IPS-18c (cell line): ENCODE results near the gene SDK1.
"Not testable (repeated sequence)": the region's sequence is repeated elsewhere in the genome, so short reads cannot be mapped to it uniquely, and the experiment has no call there.

Source experiments
- H3K4me3 ChIP-seq: 2 replicates; pipeline ENCODE4 v1.7.0; 2013; ENCODE audit warnings: low read depth, mild to moderate bottlenecking, low read length, moderate library complexity; ENCODE audit not compliant: insufficient read depth
- H3K9me3 ChIP-seq: one replicate; pipeline ENCODE4 v1.6.1; 2013; ENCODE audit warnings: mild to moderate bottlenecking, low read length, moderate library complexity; ENCODE audit not compliant: control insufficient read depth, insufficient read depth

SDK1 gene

GRCh38 chr7:4257146-4258111 lies 956.4 kb downstream of the SDK1 start:
- Histone ChIP-seq H3K4me3 (no peak overlapping the region), H3K9me3 (no peaks in the 10 kb centered on the region)

- not testable (repeated sequence) for H3K4me3 ChIP-seq, H3K9me3 ChIP-seq
Measured at GRCh38 chr7:4260116-4260515, 959.1 kb downstream of the SDK1 start.

- Histone ChIP-seq H3K4me3 (no peak overlapping the region), H3K9me3 (no peaks in the 10 kb centered on the region)
Measured at GRCh38 chr7:4260867-4261600, 960.0 kb downstream of the SDK1 start.

GRCh38 chr7:4261601-4261960 lies 960.5 kb downstream of the SDK1 start:
- no peaks in the 10 kb centered on the region for H3K9me3 ChIP-seq
- no peak overlapping the region for H3K4me3 ChIP-seq

DNA sequence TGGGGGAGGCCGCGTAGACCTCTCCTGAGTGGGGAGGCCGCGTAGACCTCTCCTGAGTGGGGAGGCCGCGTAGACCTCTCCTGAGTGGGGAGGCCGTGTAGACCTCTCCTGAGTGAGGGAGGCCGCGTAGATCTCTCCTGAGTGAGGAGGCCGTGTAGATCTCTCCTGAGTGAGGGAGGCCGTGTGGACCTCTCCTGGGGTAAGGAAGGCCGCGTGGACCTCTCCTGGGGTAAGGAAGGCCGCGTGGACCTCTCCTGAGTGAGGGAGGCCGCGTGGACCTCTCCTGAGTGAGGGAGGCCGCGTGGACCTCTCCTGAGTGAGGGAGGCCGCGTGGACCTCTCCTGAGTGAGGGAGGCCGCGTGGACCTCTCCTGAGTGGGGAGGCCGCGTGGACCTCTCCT lies 963.2 kb downstream of the SDK1 start:
- not testable (repeated sequence) for H3K4me3 ChIP-seq, H3K9me3 ChIP-seq

GRCh38 chr7:4265066-4265465 lies 964.0 kb downstream of the SDK1 start:
- H3K4me3 ChIP-seq, result no peak overlapping the region
- no peaks in the 10 kb centered on the region for H3K9me3 ChIP-seq

- no peak overlapping the region for H3K4me3 ChIP-seq
- H3K9me3 ChIP-seq, result no peaks in the 10 kb centered on the region
Measured at GRCh38 chr7:4265676-4266075, 964.6 kb downstream of the SDK1 start.

DNA sequence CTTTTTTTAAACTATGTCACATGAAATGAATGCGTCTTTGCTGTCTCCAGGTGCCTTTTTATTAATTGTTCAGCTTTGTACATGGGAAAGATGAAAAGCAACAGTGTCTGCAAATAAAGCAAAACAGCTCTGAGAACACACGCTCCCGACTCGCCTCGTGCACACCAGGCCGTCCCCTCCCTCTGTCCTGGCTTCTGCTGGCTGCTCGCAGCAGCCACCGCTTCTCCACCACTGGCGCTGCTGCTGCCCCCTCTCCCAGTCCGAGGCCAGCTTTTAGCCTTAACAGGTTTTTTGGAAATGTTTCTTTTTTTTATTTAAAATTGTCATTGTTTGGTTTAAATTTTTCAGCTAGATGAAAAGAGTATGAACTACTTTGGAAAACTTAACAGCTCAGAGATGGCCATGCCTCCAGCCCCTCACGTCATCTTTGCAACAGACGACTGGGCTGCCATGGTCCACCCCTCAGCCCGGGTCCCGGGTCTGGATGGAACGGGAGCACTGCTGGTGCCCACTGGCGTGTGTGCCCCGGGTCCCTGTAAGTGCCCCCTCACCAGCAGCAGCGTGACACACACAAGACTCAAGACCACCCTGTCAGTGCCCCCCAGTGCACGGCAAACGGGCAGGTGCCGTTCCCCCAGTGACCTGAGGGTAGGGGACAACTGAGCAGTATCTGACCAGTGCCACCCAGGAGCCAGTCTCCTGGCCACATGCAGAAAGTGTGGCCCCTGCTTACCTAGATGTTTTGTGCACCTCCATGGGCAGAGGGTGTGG lies 965.4 kb downstream of the SDK1 start:
- no peak overlapping the region for H3K4me3 ChIP-seq
- no peaks in the 10 kb centered on the region for H3K9me3 ChIP-seq

GRCh38 chr7:4267341-4268039 lies 966.4 kb downstream of the SDK1 start:
- no peaks in the 10 kb centered on the region for H3K9me3 ChIP-seq
- H3K4me3 ChIP-seq, result no peak overlapping the region

DNA sequence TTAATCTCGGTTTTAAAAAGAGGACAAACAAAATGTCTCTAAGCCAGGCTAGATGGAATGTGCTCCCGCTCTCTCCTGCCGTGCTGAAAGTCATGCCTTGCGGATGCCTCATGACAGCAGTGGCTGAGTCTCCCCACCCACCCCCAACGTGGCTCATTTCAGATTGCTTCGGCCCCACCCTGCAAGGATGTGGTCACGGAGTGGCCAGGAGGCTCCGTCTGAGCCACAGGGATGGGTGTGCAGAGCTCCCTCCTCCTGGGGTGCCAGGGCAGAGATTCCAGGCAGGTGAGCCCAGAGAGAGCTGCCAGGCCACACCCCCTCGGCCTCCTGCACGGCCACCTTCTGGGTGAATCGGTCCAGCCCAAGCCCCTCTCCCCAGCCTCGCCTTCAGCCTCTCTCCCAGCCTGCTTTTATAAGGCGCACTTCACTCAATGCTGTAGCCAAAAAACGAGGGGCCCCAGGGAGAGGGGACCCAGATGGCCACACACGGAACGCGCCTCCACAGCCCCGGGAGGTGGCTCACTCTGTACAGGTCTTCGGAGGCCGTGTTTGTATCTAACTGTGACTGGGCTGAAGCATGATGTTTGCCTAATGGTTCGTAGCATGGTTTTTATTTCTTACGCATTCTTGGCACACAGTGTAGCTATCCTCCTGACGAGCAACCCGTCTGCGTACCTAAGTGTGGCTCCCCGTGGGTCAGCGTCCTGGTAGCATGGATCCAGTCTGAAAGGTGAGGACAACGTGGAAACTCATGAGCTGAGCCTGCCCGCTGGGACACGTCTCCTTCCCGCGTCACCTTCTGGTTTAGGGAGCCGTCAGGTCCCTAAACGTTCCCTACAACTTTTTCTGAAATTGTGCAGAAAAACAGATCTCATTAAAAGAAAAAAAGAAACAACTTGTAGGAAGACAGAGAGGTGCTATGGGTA lies 967.3 kb downstream of the SDK1 start:
- Histone ChIP-seq H3K4me3 (no peak overlapping the region), H3K9me3 (no peaks in the 10 kb centered on the region)

DNA sequence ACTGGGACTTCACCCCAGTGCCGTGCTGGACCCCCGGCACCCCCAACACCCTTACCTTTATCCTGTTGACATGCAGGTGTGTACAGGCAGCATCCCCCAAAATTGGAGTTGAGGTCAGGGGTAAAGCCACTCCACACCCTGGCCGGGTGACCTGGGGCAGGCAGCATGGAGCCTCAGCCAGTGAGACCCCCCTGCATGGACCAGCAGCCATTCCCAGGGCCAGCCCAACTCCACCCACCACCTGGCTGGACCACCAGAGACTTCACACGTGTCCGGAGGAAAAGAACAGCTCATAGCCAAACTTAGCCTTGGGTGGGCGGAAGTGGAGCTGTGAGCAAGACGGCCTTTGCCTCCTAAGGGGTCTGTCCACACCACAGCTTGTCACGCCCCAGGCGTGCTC lies 968.0 kb downstream of the SDK1 start:
- no peak overlapping the region for H3K4me3 ChIP-seq
- H3K9me3 ChIP-seq, result no peaks in the 10 kb centered on the region

DNA sequence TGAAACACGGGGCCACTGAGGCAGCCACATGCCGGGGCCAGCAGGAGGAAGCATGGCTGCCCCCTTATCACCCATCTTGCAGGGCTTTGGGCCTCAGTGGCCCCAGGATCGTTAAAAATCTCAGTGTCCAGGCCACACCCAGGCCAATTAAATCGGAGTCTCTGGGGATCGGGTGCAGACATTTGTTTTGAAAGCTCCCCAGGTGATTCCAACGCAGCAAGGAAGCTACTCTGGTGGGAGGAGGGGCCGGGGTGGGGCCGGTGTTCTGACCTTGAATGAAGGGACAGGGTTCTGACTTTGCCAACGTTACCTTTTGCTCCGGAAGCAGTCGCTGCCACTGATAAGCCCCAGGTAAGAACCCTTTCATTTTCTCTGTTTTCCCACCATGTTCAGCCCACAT lies 968.7 kb downstream of the SDK1 start:
- Histone ChIP-seq H3K4me3 (no peak overlapping the region), H3K9me3 (no peaks in the 10 kb centered on the region)

GRCh38 chr7:4270268-4270667 lies 969.2 kb downstream of the SDK1 start:
- H3K4me3 ChIP-seq, result no peak overlapping the region
- H3K9me3 ChIP-seq, result peaks cover 3% of the 10 kb centered on the region

- Histone ChIP-seq H3K4me3 (no peak overlapping the region), H3K9me3 (peaks cover 3% of the 10 kb centered on the region)
Measured at GRCh38 chr7:4270941-4271715, 970.1 kb downstream of the SDK1 start.

GRCh38 chr7:4271716-4272015 lies 970.6 kb downstream of the SDK1 start:
- no peak overlapping the region for H3K4me3 ChIP-seq
- peaks cover 3% of the 10 kb centered on the region for H3K9me3 ChIP-seq

DNA sequence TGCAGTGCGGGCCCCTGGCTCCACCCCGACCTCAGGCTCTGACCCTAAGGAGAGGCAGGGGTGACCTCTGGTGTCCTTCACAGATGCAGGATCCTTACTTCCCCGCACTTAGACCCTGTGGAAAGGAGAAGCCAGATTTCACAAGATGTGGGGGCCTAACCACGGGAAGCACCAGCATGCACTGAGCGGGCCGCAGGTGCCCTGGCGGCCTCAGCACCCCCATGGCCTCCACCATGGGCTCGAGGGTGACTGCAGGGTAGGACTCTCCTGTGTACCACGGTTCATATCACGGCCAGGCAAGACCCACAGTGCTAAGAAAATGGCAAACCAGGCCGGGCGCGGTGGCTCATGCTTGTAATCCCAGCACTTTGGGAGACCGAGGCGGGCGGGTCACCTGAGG lies 971.1 kb downstream of the SDK1 start:
- no peak overlapping the region for H3K4me3 ChIP-seq
- peaks cover 3% of the 10 kb centered on the region for H3K9me3 ChIP-seq
